ENCODE data around the gene RNF114. TPM values are rescaled to one million over a fixed set of nuclear protein-coding genes. Genes with fewer than 3 reads are reported as not detected.
A peak's percentile ranks its signal among the peaks of the same experiment; 100 is the strongest.

RNF114 gene
- total RNA-seq, 2 experiments from 2014 or later, result 55.8 to 59.5 TPM

DNA sequence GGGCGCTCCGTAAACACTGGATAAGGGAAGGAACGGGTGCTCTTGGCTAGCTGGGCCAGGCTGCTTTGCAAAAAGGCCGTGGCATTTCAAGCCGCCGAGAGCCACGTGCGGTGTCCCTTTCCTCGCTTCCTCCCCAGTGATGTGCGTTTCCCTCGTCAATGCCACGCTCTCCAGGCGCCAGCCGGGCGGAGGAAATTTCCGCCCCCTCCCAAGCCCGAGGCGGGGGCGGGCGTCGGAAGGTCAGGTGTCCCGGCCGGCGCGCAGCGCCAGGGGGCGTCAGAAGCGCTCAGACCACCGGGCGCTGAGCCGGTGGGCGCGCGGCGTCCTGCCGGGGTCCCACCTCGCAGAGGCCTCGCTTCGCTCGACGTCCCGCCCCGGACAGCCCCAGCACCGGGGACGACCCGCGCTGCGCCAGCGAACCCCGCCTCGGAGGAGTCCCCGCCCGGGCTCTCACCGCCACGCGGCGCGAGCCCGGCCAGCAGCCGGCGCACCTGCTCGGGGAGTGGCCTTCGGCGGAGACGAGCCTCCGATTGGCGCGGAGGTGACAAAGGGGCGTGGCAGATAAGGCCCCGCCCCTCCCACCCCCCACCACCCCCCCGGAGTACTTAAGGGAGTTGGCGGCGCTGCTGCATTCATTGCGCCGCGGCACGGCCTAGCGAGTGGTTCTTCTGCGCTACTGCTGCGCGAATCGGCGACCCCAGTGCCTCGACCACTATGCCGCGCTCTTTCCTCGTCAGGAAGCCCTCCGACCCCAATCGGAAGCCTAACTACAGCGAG lies 46.3 kb downstream of the RNF114 start, which contains the start of gene SNAI1:
TSS of gene SNAI1 (plus strand) at position 635 of the 777 bp plus-strand sequence. CDS start at position 715, 80 bp downstream.
- Mint-ChIP-seq H3K9me3 (no peaks in the 10 kb centered on the region), H3K4me3 (peak within 1 kb of the TSS; percentile 56), H3K27me3 (peaks cover 21% of the 10 kb centered on the region), H3K36me3 (ENCODE audit: low read depth) (no peaks in the 10 kb centered on the region), H3K27ac (peak within 1 kb of the TSS; percentile 60), H3K4me1 (peaks cover 24% of the 10 kb centered on the region)
- CTCF ChIA-PET, result interaction anchor here (1.5 to 12.1 kb wide), 2 partner anchors 30 to 90 kb away, joined by 3 to 148 read pairs; no protein-coding TSS in a partner anchor
- POLR2A ChIA-PET, result interaction anchor here (1.2 kb wide), 1 partner anchor 89 kb away, joined by 3 read pairs; no protein-coding TSS in a partner anchor
- peak; percentile 87 for DNase-seq

DNA sequence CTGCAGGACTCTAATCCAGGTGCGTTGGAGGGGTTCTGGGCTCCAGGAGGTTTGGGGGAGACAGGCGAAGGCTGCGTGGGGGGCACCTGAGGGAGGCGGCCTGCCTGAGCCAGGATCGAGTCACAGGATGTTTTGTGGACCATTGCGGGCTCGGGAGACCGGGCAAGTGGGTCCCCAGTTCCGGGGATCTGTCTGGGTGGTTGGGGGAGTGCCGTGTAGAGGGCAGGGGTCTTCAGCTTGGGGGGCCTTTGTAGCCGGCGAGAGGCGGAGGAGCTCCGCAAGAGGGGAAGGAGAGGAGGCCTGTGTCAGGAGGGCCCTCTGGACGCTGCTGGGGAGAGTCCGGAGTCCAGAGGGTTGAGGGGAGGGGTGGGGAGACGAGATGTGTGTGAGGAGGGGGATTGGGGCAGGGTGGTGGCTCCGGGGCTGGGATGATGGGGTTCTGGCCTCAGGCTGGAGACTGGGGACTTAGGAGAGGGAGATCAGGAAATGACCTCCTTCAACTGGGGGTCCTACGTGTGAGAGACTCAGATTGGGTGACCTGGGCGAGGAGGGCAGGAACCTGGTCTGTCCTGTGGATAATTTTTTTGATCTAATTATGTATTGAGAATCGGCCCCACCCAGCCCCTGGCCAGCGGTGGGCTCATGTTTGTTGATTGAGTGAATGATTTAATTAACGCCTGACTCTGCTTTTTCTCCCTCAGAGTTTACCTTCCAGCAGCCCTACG lies 47.1 kb downstream of the RNF114 start:
- Mint-ChIP-seq H3K4me1 (peaks cover 24% of the 10 kb centered on the region), H3K36me3 (ENCODE audit: low read depth) (no peaks in the 10 kb centered on the region), H3K27me3 (peaks cover 21% of the 10 kb centered on the region), H3K9me3 (no peaks in the 10 kb centered on the region), H3K27ac (peak overlapping the region; percentile 3), H3K4me3 (peak overlapping the region; percentile 18)
- POLR2A ChIA-PET, result no interaction called here
- DNase-seq, result no peak
- CTCF ChIA-PET, result interaction anchor here (1.4 to 12.1 kb wide), 3 partner anchors 29 to 89 kb away, joined by 3 to 148 read pairs (median 6); no protein-coding TSS in a partner anchor

DNA sequence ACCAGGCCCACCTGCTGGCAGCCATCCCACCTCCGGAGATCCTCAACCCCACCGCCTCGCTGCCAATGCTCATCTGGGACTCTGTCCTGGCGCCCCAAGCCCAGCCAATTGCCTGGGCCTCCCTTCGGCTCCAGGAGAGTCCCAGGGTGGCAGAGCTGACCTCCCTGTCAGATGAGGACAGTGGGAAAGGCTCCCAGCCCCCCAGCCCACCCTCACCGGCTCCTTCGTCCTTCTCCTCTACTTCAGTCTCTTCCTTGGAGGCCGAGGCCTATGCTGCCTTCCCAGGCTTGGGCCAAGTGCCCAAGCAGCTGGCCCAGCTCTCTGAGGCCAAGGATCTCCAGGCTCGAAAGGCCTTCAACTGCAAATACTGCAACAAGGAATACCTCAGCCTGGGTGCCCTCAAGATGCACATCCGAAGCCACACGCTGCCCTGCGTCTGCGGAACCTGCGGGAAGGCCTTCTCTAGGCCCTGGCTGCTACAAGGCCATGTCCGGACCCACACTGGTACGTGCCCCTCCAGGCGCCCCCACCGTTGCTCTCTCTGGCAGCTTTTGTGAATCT lies 47.7 kb downstream of the RNF114 start:
- Mint-ChIP-seq H3K9me3 (no peaks in the 10 kb centered on the region), H3K4me3 (peak overlapping the region; percentile 36), H3K36me3 (ENCODE audit: low read depth) (no peaks in the 10 kb centered on the region), H3K27me3 (peaks cover 21% of the 10 kb centered on the region), H3K27ac (no peak overlapping the region), H3K4me1 (peaks cover 24% of the 10 kb centered on the region)
- POLR2A ChIA-PET, result no interaction called here
- CTCF ChIA-PET, result interaction anchor here (1.4 to 1.5 kb wide), 2 partner anchors 29 to 88 kb away, joined by 3 to 6 read pairs; no protein-coding TSS in a partner anchor
- no peak for DNase-seq

DNA sequence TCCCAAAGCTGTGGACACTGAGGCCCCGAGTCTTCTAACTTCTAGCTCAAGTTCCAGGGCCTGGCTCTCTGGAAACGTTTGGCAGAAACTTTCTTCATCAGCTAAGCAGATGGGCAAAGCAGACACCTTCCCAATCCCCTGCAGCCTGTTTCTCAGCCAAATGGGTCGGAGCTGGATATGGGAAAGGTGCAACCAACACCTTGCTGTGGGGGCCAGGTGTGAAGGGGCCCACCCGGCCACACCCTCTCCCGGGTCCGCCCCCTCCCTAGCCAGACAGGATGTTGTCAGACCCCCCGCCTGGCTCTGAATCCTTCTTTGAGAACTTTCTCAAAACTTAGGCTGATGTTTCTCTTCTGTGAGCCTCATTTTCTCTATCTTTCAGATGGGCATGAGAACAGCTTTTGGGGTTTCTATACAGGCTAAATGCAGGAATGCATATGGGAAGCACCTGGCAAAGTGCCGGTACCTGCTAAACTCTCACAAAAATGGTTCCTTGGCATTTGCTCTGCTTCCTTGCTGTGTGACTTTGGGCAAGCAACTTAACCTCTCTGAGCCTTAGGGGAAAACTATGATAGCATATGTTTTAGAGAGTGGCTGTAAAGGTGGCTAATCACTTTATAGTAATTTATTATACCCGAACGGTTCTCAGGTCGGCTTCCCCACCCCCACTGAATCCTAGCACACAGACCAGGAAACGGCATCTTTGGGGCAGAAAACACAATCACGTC lies 48.4 kb downstream of the RNF114 start:
- ChIA-PET POLR2A (no interaction called here), CTCF (interaction anchor here (1.4 to 1.5 kb wide), 2 partner anchors 28 to 87 kb away, joined by 3 to 6 read pairs; no protein-coding TSS in a partner anchor)
- H3K36me3 Mint-ChIP-seq (ENCODE audit: low read depth), result no peaks in the 10 kb centered on the region
- H3K27me3 Mint-ChIP-seq, result peaks cover 21% of the 10 kb centered on the region
- H3K27ac Mint-ChIP-seq, result no peak overlapping the region
- no peak overlapping the region for H3K4me3 Mint-ChIP-seq
- peaks cover 29% of the 10 kb centered on the region for H3K4me1 Mint-ChIP-seq
- no peak for DNase-seq
- H3K9me3 Mint-ChIP-seq, result no peaks in the 10 kb centered on the region

DNA sequence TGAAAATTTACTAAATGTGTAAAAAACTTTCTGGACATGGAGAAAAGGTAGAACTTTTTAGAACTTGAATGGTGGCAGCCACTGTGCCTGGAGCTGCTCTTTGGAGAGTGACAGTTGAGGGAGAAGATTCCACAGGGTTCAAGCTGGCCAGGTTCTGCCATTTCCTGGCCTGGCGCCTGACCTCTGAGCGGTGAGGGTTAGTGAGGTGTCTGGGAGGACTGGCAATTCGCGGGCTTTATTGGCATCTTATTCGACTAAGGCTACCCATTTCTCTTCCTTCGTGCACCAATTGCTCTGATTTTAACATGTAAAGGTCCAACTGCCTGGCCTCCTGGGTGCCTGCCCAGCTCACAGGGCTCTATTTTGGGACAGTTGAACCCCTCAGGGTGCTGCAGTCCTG lies 49.0 kb downstream of the RNF114 start:
- no peak overlapping the region for H3K4me3 Mint-ChIP-seq
- no peak for DNase-seq
- H3K27me3 Mint-ChIP-seq, result peaks cover 21% of the 10 kb centered on the region
- H3K9me3 Mint-ChIP-seq, result no peaks in the 10 kb centered on the region
- H3K27ac Mint-ChIP-seq, result no peak overlapping the region
- no peaks in the 10 kb centered on the region for H3K36me3 Mint-ChIP-seq (ENCODE audit: low read depth)
- ChIA-PET CTCF (no interaction called here), POLR2A (no interaction called here)
- H3K4me1 Mint-ChIP-seq, result peaks cover 29% of the 10 kb centered on the region

DNA sequence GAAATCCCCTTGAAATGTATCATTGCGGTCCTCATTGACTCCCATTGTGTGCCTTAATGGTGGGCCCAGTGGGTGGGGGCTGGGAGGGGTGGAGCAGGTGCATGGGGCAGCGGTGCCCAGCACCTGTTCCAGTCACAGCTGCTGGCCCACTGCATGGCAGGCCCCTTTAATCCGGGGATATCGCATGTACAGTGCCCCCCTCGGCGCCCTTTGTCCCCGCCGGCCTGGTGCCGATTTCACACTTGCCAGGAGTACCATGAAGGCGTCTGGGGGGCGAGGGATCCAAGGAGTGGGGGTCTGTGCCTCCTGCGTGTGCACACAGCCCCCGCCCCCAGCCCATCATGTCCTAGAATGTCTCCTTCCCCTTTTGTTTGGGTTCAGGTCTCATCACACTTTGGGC lies 49.4 kb downstream of the RNF114 start:
- no peak for DNase-seq
- H3K27ac Mint-ChIP-seq, result no peak overlapping the region
- ChIA-PET POLR2A (no interaction called here), CTCF (no interaction called here)
- peaks cover 26% of the 10 kb centered on the region for H3K4me1 Mint-ChIP-seq
- H3K36me3 Mint-ChIP-seq (ENCODE audit: low read depth), result no peaks in the 10 kb centered on the region
- H3K4me3 Mint-ChIP-seq, result no peak overlapping the region
- peaks cover 17% of the 10 kb centered on the region for H3K27me3 Mint-ChIP-seq
- H3K9me3 Mint-ChIP-seq, result no peaks in the 10 kb centered on the region

DNA sequence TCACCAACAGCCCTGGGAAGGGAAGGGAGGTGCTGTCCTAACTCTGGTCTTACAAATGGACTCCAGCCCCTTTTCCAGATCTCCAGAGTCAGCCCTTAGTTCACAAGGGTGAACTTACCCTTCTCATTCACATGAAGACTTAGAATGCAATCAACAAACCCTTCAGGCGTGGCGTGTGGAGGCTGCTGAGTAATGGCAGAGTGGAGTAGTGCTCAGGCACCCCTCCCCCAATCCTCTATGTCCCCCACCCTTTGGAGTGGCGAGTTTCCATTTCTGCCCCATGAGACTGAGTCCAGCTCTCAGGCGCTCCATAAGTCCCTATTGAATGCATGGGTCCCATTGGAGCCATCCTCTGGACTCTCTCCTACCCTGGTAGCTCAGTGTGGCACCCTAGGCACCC lies 49.9 kb downstream of the RNF114 start:
- no peak for DNase-seq
- CTCF ChIA-PET, result no interaction called here

DNA sequence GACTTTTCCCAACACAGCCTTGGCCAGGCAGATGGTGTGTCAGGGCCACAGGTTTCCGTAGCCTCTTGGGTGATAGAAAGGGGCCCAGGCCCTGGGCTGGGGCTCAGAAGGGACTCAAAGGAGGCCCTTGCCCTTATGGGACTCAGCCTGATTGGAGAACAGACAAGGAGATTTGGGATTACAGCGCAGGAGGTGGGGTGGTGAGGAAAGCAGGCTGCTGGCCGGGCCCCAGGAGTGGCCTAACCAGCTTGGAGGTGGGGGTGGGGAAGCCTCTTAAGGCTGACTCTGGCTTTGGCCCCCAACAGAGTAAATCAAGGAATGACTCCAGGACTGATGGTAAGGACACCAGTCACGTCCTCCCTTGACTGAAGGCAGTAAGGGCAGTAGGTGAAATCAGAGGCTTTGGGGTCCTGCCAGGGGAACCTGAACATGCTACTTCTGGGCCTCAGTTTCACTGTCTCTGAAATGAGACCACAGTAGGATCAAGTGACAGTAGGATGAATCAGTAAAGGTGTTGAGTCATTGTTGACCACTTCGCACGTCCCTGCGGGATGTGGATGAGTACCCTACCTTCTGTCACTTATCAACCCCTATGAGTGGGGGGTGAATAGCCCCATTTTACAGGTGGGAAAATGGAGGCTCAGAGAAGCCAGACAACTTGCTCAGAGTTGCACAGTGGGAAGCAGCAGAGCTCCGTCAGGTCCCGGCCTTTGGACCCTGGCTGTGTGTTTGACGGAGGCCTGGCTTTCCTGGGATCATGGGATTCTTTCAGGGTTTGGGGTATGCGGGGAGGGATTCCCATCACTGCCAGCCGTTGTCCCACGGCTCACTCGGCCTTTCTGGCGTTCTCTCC lies 51.0 kb downstream of the RNF114 start:
- H3K9me3 Mint-ChIP-seq, result no peaks in the 10 kb centered on the region
- H3K4me1 Mint-ChIP-seq, result peaks cover 21% of the 10 kb centered on the region
- no peak overlapping the region for H3K4me3 Mint-ChIP-seq
- POLR2A ChIA-PET, result no interaction called here
- DNase-seq, result no peak
- H3K27ac Mint-ChIP-seq, result no peak overlapping the region
- no peaks in the 10 kb centered on the region for H3K36me3 Mint-ChIP-seq (ENCODE audit: low read depth)
- CTCF ChIA-PET, result interaction anchor here (0.6 to 2.7 kb wide), 3 partner anchors 8 to 84 kb away, joined by 3 to 10 read pairs (median 8); no protein-coding TSS in a partner anchor
- peaks cover 1% of the 10 kb centered on the region for H3K27me3 Mint-ChIP-seq

More for the DNA sequence above, 49.9 kb downstream of the RNF114 start:
- no peak overlapping the region for H3K4me3 Mint-ChIP-seq
- no peaks in the 10 kb centered on the region for H3K36me3 Mint-ChIP-seq (ENCODE audit: low read depth)
- H3K27me3 Mint-ChIP-seq, result peaks cover 12% of the 10 kb centered on the region
- peaks cover 25% of the 10 kb centered on the region for H3K4me1 Mint-ChIP-seq
- H3K27ac Mint-ChIP-seq, result no peak overlapping the region
- H3K9me3 Mint-ChIP-seq, result no peaks in the 10 kb centered on the region
- POLR2A ChIA-PET, result no interaction called here

DNA sequence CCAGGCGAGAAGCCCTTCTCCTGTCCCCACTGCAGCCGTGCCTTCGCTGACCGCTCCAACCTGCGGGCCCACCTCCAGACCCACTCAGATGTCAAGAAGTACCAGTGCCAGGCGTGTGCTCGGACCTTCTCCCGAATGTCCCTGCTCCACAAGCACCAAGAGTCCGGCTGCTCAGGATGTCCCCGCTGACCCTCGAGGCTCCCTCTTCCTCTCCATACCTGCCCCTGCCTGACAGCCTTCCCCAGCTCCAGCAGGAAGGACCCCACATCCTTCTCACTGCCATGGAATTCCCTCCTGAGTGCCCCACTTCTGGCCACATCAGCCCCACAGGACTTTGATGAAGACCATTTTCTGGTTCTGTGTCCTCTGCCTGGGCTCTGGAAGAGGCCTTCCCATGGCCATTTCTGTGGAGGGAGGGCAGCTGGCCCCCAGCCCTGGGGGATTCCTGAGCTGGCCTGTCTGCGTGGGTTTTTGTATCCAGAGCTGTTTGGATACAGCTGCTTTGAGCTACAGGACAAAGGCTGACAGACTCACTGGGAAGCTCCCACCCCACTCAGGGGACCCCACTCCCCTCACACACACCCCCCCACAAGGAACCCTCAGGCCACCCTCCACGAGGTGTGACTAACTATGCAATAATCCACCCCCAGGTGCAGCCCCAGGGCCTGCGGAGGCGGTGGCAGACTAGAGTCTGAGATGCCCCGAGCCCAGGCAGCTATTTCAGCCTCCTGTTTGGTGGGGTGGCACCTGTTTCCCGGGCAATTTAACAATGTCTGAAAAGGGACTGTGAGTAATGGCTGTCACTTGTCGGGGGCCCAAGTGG lies 51.9 kb downstream of the RNF114 start:
- Mint-ChIP-seq H3K36me3 (ENCODE audit: low read depth) (no peaks in the 10 kb centered on the region), H3K9me3 (no peaks in the 10 kb centered on the region), H3K4me1 (peaks cover 17% of the 10 kb centered on the region), H3K4me3 (no peak overlapping the region), H3K27ac (no peak overlapping the region), H3K27me3 (peaks cover under 1% of the 10 kb centered on the region)
- ChIA-PET CTCF (interaction anchor here (1.0 to 2.7 kb wide), 3 partner anchors 9 to 181 kb away, joined by 3 to 10 read pairs (median 8); no protein-coding TSS in a partner anchor), POLR2A (no interaction called here)
- DNase-seq, result no peak

DNA sequence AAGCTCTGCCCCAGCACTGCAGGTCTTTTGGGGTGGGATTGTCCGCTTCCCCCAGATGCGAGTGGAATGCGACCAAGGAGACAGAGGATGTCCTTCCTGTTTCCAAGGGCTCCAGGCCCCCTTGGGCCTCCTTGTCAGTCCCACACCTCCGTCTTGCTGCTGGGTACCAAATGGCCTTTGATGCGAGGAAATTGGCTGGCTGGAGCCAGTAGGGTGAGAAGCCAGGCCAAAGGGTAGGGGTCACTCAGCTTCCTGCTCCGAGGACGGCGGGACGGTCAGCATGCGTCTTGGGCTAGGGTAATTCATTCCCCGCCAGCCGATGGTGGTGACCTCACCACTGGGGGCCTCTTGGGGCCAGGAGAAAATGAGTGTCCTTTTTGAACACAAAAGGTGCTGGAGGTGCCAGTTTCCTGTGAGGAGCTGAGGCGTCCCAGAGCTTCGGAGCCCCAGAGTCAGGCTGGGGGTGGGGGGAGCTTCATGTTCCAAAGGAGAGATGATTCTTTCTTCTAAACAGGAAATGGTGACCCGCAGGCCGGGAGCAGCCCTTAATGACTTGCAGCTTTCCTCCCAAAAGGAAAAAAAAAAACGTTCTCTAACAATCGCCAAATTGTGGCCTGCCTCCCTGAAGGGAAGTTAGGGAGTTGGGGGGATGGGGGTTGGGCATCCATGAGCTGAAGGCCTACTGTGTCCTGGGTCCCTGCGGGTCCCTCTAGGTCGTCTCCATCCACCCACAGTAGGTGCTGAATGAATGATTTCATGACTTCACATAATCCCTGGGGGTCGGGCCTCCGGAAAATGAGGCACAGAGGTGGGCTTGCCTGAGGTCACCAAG lies 53.3 kb downstream of the RNF114 start:
- Mint-ChIP-seq H3K4me1 (peaks cover 9% of the 10 kb centered on the region), H3K27me3 (peaks cover 5% of the 10 kb centered on the region), H3K36me3 (ENCODE audit: low read depth) (no peaks in the 10 kb centered on the region), H3K27ac (no peak overlapping the region), H3K9me3 (no peaks in the 10 kb centered on the region), H3K4me3 (no peak overlapping the region)
- CTCF ChIA-PET, result interaction anchor here (0.6 to 2.7 kb wide), 4 partner anchors 10 to 906 kb away, joined by 3 to 10 read pairs (median 6); no protein-coding TSS in a partner anchor
- DNase-seq, result no peak
- POLR2A ChIA-PET, result no interaction called here

Data from activated CD4-positive, alpha-beta T cell treated with anti-CD3 and anti-CD28 coated beads, Interleukin-2, amount 10 ng/mL, durations not matched to agents 7 days and 5 days (primary cell).